ENCODE data around the gene ZNF324. TPM values are rescaled to one million over a fixed set of nuclear protein-coding genes. Genes with fewer than 3 reads are reported as not detected.

ZNF324 gene
- total RNA-seq, 2 experiments from 2014 or later = 11.9 to 23.3 TPM

DNA sequence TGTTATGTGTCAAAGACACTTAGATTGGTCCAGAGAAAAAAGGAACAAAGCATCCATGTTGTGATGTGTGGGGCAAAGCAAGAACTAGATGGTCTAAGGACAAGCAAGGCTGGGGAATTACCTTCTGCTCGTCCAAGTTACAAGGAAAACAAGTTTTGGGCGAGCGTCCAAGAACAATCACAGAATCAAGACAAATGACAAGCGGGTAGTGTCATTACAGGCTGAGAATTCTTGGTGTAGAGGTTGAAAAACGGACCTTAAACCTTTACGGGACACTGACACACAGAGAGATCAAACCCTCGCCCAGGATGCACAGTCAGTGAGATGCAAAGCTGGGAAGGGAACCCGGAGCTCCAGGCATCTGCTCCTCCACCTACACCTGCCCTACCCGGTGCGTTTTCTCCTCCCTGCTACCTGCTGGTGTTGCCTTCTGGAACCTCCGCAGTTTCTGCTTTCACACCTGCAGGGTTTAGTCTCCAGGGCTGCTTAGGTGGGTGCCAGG lies 16.0 kb upstream of the ZNF324 start:
- Histone ChIP-seq H3K27ac (ENCODE audit: low read depth, low read length, poor library complexity, severe bottlenecking) (no peak overlapping the region), H3K9me2 (ENCODE audit: insufficient read depth, low read length) (no peaks in the 10 kb centered on the region), H3K4me1 (ENCODE audit: insufficient read depth, low read length, poor library complexity, severe bottlenecking) (no peaks in the 10 kb centered on the region), H3K79me2 (ENCODE audit: insufficient read depth, low read depth, low read length) (no peaks in the 10 kb centered on the region), H4K20me1 (ENCODE audit: insufficient read depth, low read length) (no peaks in the 10 kb centered on the region), H2AFZ (ENCODE audit: low read length) (peak overlapping the region; percentile 55), H3K4me3 (ENCODE audit: low read depth, low read length, poor library complexity, severe bottlenecking) (peak overlapping the region; percentile 73), H3K36me3 (ENCODE audit: insufficient read depth, low read length) (no peaks in the 10 kb centered on the region), H3K9me3 (ENCODE audit: low read length) (peaks cover 19% of the 10 kb centered on the region; the same call in 1 of the 2 replicates), H3K4me2 (ENCODE audit: low read length) (peak overlapping the region; percentile 68)
- CTCF ChIA-PET (ENCODE audit: unreplicated experiment) = no interaction called here
- POLR2A ChIA-PET = interaction anchor here (0.8 kb wide), 1 partner anchor 18 kb away, joined by 5 read pairs; no protein-coding TSS in a partner anchor
- TF ChIP-seq EZH2phosphoT487 (IDR thresholded peaks at IDR 0.05; ENCODE audit: borderline replicate concordance, low read depth, low read length) = no peak
- TF ChIP-seq, protein P1, sequence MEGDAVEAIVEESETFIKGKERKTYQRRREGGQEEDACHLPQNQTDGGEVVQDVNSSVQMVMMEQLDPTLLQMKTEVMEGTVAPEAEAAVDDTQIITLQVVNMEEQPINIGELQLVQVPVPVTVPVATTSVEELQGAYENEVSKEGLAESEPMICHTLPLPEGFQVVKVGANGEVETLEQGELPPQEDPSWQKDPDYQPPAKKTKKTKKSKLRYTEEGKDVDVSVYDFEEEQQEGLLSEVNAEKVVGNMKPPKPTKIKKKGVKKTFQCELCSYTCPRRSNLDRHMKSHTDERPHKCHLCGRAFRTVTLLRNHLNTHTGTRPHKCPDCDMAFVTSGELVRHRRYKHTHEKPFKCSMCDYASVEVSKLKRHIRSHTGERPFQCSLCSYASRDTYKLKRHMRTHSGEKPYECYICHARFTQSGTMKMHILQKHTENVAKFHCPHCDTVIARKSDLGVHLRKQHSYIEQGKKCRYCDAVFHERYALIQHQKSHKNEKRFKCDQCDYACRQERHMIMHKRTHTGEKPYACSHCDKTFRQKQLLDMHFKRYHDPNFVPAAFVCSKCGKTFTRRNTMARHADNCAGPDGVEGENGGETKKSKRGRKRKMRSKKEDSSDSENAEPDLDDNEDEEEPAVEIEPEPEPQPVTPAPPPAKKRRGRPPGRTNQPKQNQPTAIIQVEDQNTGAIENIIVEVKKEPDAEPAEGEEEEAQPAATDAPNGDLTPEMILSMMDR (conservative IDR thresholded peaks at IDR 0.05; ENCODE audit: low read length) = no peak
- intact Hi-C loops (cut with micrococcal nuclease; ENCODE audit: unreplicated experiment) = loop anchor here (1.0 to 2.0 kb wide), 3 partner anchors 43 to 269 kb away; partner anchors contain the start of genes ZBTB45 and ZNF584
- no peak for DNase-seq (ENCODE audit: low spot score)
- BruUV-seq (replicated peaks) = no TSS peak

DNA sequence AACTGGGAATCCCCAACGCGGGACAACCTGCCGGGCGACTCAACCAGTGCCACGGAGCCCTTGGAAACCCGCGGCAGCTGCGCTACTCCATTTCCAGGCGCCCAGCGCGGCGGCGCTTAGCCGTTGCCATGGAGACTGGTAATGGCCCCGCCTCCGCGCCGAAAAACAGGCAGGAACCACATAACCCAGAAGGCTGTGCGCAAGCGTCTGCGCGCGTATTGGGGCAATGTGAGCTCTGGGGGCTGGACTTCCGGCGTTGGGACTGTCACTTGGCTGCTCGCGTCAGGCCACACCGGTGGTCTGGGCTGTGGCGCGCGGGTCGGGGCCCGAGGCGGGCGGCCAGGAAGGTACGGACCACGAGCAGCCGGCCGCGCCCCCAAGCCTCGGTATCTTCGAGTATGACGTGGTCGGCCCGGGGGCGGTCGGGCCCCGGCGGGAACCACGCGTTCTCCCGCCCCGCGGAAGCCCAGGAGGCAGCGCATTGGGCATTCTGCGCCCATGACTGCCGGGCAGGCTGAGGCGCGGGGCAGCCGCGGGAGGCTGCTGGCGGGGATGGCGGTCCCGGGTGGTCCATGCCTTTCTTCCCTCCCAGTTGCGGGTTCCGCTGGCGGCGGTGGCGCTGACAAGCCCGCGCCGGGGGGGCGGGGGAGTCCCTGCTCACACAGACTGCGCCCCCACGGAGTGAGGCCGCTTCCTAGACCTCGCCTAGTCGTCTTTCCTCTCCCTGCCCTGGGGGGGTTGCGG lies 15.3 kb upstream of the ZNF324 start, which contains the start of gene ZNF324B:
Gene ZNF324B (plus strand): TSS at position 265 of the 744 bp plus-strand sequence. CDS start 2,080 bp downstream, outside the sequence.
- peak within 1 kb of the TSS; percentile 68 for H3K4me2 ChIP-seq (ENCODE audit: low read length)
- intact Hi-C loops (cut with micrococcal nuclease; ENCODE audit: unreplicated experiment) = loop anchor here (1.0 to 2.0 kb wide), 3 partner anchors 43 to 269 kb away; partner anchors contain the start of genes ZBTB45 and ZNF584
- peak; percentile 98 for DNase-seq (ENCODE audit: low spot score)
- H2AFZ ChIP-seq (ENCODE audit: low read length) = peak within 1 kb of the TSS; percentile 55
- H3K27ac ChIP-seq (ENCODE audit: low read depth, low read length, poor library complexity, severe bottlenecking) = no peak within 1 kb of the TSS
- CTCF ChIA-PET (ENCODE audit: unreplicated experiment) = no interaction called here
- TF ChIP-seq, protein P1 (conservative IDR thresholded peaks at IDR 0.05; ENCODE audit: low read length) = 0 out of 2 replicates have a peak, but pooled peaks have one; percentile 32
- no peak for TF ChIP-seq EZH2phosphoT487 (IDR thresholded peaks at IDR 0.05; ENCODE audit: borderline replicate concordance, low read depth, low read length)
- H3K9me3 ChIP-seq (ENCODE audit: low read length) = peaks cover 19% of the 10 kb centered on the region; the same call in 1 of the 2 replicates
- POLR2A ChIA-PET = no interaction called here
- peak within 1 kb of the TSS; percentile 73 for H3K4me3 ChIP-seq (ENCODE audit: low read depth, low read length, poor library complexity, severe bottlenecking)
- H3K79me2 ChIP-seq (ENCODE audit: insufficient read depth, low read depth, low read length) = no peaks in the 10 kb centered on the region
- H3K9me2 ChIP-seq (ENCODE audit: insufficient read depth, low read length) = no peaks in the 10 kb centered on the region
- no TSS peak for BruUV-seq (replicated peaks)
- H4K20me1 ChIP-seq (ENCODE audit: insufficient read depth, low read length) = no peaks in the 10 kb centered on the region
- peaks cover 3% of the 10 kb centered on the region; the same call in 1 of the 2 replicates for H3K36me3 ChIP-seq (ENCODE audit: insufficient read depth, low read length)
- H3K4me1 ChIP-seq (ENCODE audit: insufficient read depth, low read length, poor library complexity, severe bottlenecking) = no peaks in the 10 kb centered on the region
